HepG2 (cell line): ENCODE measurements around the gene FOXK2. TPM values are rescaled to one million over a fixed set of nuclear protein-coding genes. Genes with fewer than 3 reads are reported as not detected.

Experiments used
- ASH2L ChIP-seq: fragments of 300-600, 200-600 bp; sonication (generic); IDR thresholded peaks from 2 replicates; pipeline ENCODE4 v1.7.0; 2017; ENCODE audit warnings: low read depth, mild to moderate bottlenecking, moderate library complexity, mixed read lengths, low read length; ENCODE audit not compliant: insufficient read length
- ATF4 ChIP-seq, 2 experiments: fragments of 450-650 bp in 1 of 2; sonication (generic) in 1 of 2; formaldehyde crosslinking; IDR thresholded peaks; 2 replicates each; pipeline versions ENCODE4 v1.5.0 to v1.8.0; 2020 to 2022; ENCODE audit warnings: mild to moderate bottlenecking in 1 of 2, missing genetic modification reagents in 1 of 2
- ATM ChIP-seq: fragments of 450-650 bp; IDR thresholded peaks from 2 replicates; pipeline ENCODE4 v1.7.1; 2017; ENCODE audit warnings: mild to moderate bottlenecking, borderline replicate concordance
- BCL6 ChIP-seq: IDR thresholded peaks from 2 replicates; pipeline ENCODE4 v1.6.1; 2016; ENCODE audit warnings: missing genetic modification reagents, missing compliant biosample characterization
- CAMTA2 ChIP-seq: sonication (generic); formaldehyde crosslinking; IDR thresholded peaks from 2 replicates; pipeline ENCODE4 v1.4.0; 2020; ENCODE audit warnings: mild to moderate bottlenecking, missing genetic modification reagents, borderline replicate concordance
- EHMT2 ChIP-seq: fragments of 200-600 bp; sonication (generic); IDR thresholded peaks from 2 replicates; pipeline ENCODE4 v1.7.0; 2017; ENCODE audit warnings: antibody characterized with exemption, low read depth, low read length, borderline replicate concordance
- FOSL1 ChIP-seq: sonication (generic); formaldehyde crosslinking; IDR thresholded peaks from 2 replicates; pipeline ENCODE4 v1.9.0; 2021; ENCODE audit warnings: missing genetic modification reagents, borderline replicate concordance
- HDAC2 ChIP-seq: sonication (generic); formaldehyde crosslinking; IDR thresholded peaks from 2 replicates; pipeline ENCODE4 v1.4.0; 2020; ENCODE audit warnings: missing genetic modification reagents
- HMG20B ChIP-seq: conservative IDR thresholded peaks from 2 replicates; pipeline ENCODE4 v1.6.1; 2016; ENCODE audit warnings: missing genetic modification reagents, missing compliant biosample characterization
- JUND ChIP-seq: sonication (generic); formaldehyde crosslinking; IDR thresholded peaks from 2 replicates; pipeline ENCODE4 v1.8.0; 2022; ENCODE audit warnings: mild to moderate bottlenecking, missing genetic modification reagents
- NR3C1 ChIP-seq: sonication (generic); formaldehyde crosslinking; IDR thresholded peaks from 2 replicates; pipeline ENCODE4 v1.4.0; 2020; ENCODE audit warnings: missing genetic modification reagents
- REPIN1 ChIP-seq: sonication (generic); formaldehyde crosslinking; IDR thresholded peaks from 2 replicates; pipeline ENCODE4 v1.8.0; 2022; ENCODE audit warnings: missing genetic modification reagents, low read depth, mild to moderate bottlenecking, borderline replicate concordance
- SMARCC2 ChIP-seq: fragments of 450-650 bp; IDR thresholded peaks from 2 replicates; pipeline ENCODE4 v1.6.1; 2017; ENCODE audit warnings: antibody characterized with exemption, mild to moderate bottlenecking
- SOX5 ChIP-seq: IDR thresholded peaks from 2 replicates; pipeline ENCODE4 v1.6.1; 2016; ENCODE audit warnings: borderline replicate concordance
- TMF1 ChIP-seq: sonication (generic); formaldehyde crosslinking; IDR thresholded peaks from 2 replicates; pipeline ENCODE4 v1.8.1; 2022; ENCODE audit warnings: low read depth, missing genetic modification reagents
- YEATS2 ChIP-seq: sonication (generic); formaldehyde crosslinking; IDR thresholded peaks from 2 replicates; pipeline ENCODE4 v1.4.0; 2020; ENCODE audit warnings: missing genetic modification reagents, borderline replicate concordance
- ZNF280B ChIP-seq: sonication (generic); formaldehyde crosslinking; IDR thresholded peaks from 2 replicates; pipeline ENCODE4 v1.5.0; 2020; ENCODE audit warnings: missing genetic modification reagents, mild to moderate bottlenecking, borderline replicate concordance
- ZNF513 ChIP-seq: sonication (generic); formaldehyde crosslinking; conservative IDR thresholded peaks from 2 replicates; pipeline ENCODE4 v1.5.0; 2020; ENCODE audit warnings: missing genetic modification reagents
- ZNF563 ChIP-seq: sonication (generic); formaldehyde crosslinking; IDR thresholded peaks from 2 replicates; pipeline ENCODE4 v1.8.0; 2022; ENCODE audit warnings: mild to moderate bottlenecking, moderate library complexity, missing genetic modification reagents
- ZNF589 ChIP-seq: sonication (generic); formaldehyde crosslinking; conservative IDR thresholded peaks from 2 replicates; pipeline ENCODE4 v1.8.0; 2022; ENCODE audit warnings: mild to moderate bottlenecking, moderate library complexity, missing genetic modification reagents
- ZNF605 ChIP-seq: sonication (generic); formaldehyde crosslinking; IDR thresholded peaks from 2 replicates; pipeline ENCODE4 v1.8.0; 2022; ENCODE audit warnings: mild to moderate bottlenecking, missing genetic modification reagents
- ZNF75D ChIP-seq: sonication (generic); formaldehyde crosslinking; IDR thresholded peaks from 2 replicates; pipeline ENCODE4 v1.8.1; 2023; ENCODE audit warnings: missing genetic modification reagents, mild to moderate bottlenecking, borderline replicate concordance
- ZNF780A ChIP-seq: sonication (generic); formaldehyde crosslinking; IDR thresholded peaks from 2 replicates; pipeline ENCODE4 v1.8.0; 2022; ENCODE audit warnings: mild to moderate bottlenecking, missing genetic modification reagents, moderate library complexity
- polyA plus RNA-seq, 8 experiments: library from polyadenylated mRNA; depleted of rRNA in 3 of 8; stranded (reverse) in 7 of 8; unstranded in 1 of 8; fragments of >200 nt; fragmentation: Illumina TruSeq in 4 of 8; extraction: Trizol in 4 of 8; gene quantifications; 2 replicates each; pipeline versions ENCODE4 v1.2.1 to v1.2.3, GENCODE V29; 2011 to 2016; ENCODE audit warnings: low read depth in 4 of 8, missing spikeins in 1 of 8, mixed read lengths in 1 of 8; ENCODE audit not compliant: insufficient read depth in 1 of 8
- total RNA-seq, 5 experiments: library from RNA; depleted of rRNA; stranded (reverse); fragments of >200 nt; fragmentation: Illumina TruSeq; extraction: Trizol; gene quantifications; 2 replicates each; pipeline ENCODE4 v1.2.3, GENCODE V29; 2016; ENCODE audit warnings: low read depth in 1 of 5
- TF ChIP-seq, protein P1 (sequence below): fragments of 450-650 bp; IDR thresholded peaks from 2 replicates; pipeline ENCODE4 v1.6.1; 2017
- TF ChIP-seq, protein P2 (sequence below): sonication (generic); formaldehyde crosslinking; IDR thresholded peaks from 2 replicates; pipeline ENCODE4 v1.4.0; 2020; ENCODE audit warnings: mild to moderate bottlenecking, missing genetic modification reagents

Gene FOXK2
- total and polyA plus RNA-seq, 2 of the 13 experiments (the other 11 are each of a cell fraction or from before 2014, with no cell fraction given): 67.1 to 67.2 TPM

GRCh38 chr17:82517230-82517865, 2.2 kb upstream of the FOXK2 start (continued):
- TF ChIP-seq ATF4 (CRISPR knock-in tag; IDR thresholded peaks at IDR 0.05) (peak in 1 of 2 experiments; percentile 99; a peak in 2 of 4 replicates), ZNF513 (CRISPR knock-in tag) (no peak), CAMTA2 (CRISPR knock-in tag) (no peak), ZNF563 (no peak), ZNF75D (CRISPR knock-in tag) (no peak), FOSL1 (CRISPR knock-in tag) (no peak), ASH2L (no peak), ZNF605 (CRISPR knock-in tag) (no peak), TMF1 (CRISPR knock-in tag) (no peak), HDAC2 (CRISPR knock-in tag) (peak; percentile 89), BCL6 (CRISPR knock-in tag) (peak; percentile 81), EHMT2 (no peak), ATM (no peak), REPIN1 (CRISPR knock-in tag) (peak; percentile 62; the same call in 1 of the 2 replicates), JUND (no peak), ZNF589 (CRISPR knock-in tag) (no peak), YEATS2 (peak; percentile 65; the same call in 1 of the 2 replicates), ZNF280B (CRISPR knock-in tag) (no peak), NR3C1 (no peak), SMARCC2 (no peak), ZNF780A (CRISPR knock-in tag) (no peak), SOX5 (CRISPR knock-in tag) (peak; percentile 92), HMG20B (CRISPR knock-in tag) (peak; percentile 87)
- TF ChIP-seq, protein P1, sequence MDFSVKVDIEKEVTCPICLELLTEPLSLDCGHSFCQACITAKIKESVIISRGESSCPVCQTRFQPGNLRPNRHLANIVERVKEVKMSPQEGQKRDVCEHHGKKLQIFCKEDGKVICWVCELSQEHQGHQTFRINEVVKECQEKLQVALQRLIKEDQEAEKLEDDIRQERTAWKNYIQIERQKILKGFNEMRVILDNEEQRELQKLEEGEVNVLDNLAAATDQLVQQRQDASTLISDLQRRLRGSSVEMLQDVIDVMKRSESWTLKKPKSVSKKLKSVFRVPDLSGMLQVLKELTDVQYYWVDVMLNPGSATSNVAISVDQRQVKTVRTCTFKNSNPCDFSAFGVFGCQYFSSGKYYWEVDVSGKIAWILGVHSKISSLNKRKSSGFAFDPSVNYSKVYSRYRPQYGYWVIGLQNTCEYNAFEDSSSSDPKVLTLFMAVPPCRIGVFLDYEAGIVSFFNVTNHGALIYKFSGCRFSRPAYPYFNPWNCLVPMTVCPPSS: no peak
- TF ChIP-seq, protein P2, sequence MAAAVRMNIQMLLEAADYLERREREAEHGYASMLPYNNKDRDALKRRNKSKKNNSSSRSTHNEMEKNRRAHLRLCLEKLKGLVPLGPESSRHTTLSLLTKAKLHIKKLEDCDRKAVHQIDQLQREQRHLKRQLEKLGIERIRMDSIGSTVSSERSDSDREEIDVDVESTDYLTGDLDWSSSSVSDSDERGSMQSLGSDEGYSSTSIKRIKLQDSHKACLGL: no peak
